Measurements from ENCODE around the gene HES7. TPM values are rescaled to one million over a fixed set of nuclear protein-coding genes. Genes with fewer than 3 reads are reported as not detected.

Gene HES7
- total and polyA plus RNA-seq, 9 of the 15 experiments (the other 6 are each of a cell fraction or from before 2014, with no cell fraction given): 0.03 to 1.7 (median 0.14) TPM; not detected in 1

- no peak for TF ChIP-seq CHD7 (IDR thresholded peaks at IDR 0.05; ENCODE audit: low read depth, low read length)
- TF ChIP-seq PHTF2 (CRISPR knock-in tag; IDR thresholded peaks at IDR 0.05): no peak
- TF ChIP-seq NFATC3 (IDR thresholded peaks at IDR 0.05): 0 out of 2 replicates have a peak, but pooled peaks have one; percentile 21
- TF ChIP-seq ZBTB9 (CRISPR knock-in tag; IDR thresholded peaks at IDR 0.05): no peak
- no peak for TF ChIP-seq FOXA1 (IDR thresholded peaks at IDR 0.05; ENCODE audit: borderline replicate concordance)
- TF ChIP-seq ETV6 (IDR thresholded peaks at IDR 0.05; ENCODE audit: borderline replicate concordance in 1 of 2, low read depth in 2 of 2, low read length in 1 of 2): no peak
- no peak for TF ChIP-seq ETV6 (CRISPR knock-in tag; IDR thresholded peaks at IDR 0.05; ENCODE audit: borderline replicate concordance)
- no peak for TF ChIP-seq RBM34 (IDR thresholded peaks at IDR 0.05; ENCODE audit: borderline replicate concordance, insufficient read depth, low read length)
- TF ChIP-seq ZNF140 (CRISPR knock-in tag; IDR thresholded peaks at IDR 0.05): no peak
- TF ChIP-seq KDM1A (IDR thresholded peaks at IDR 0.05): no peak
- no peak for TF ChIP-seq TFE3 (CRISPR knock-in tag; IDR thresholded peaks at IDR 0.05)
- TF ChIP-seq PHF21A (IDR thresholded peaks at IDR 0.05; ENCODE audit: borderline replicate concordance, low read depth): no peak
- no peak for TF ChIP-seq BHLHE40 (IDR thresholded peaks at IDR 0.05; ENCODE audit: low read length)
Measured at GRCh38 chr17:8120520-8121406, 3.1 kb downstream of the HES7 start (continued).

All from K562 (cell line).